GM12878 (cell line): Measurements from ENCODE around the gene ZFPM1. TPM values are rescaled to one million over a fixed set of nuclear protein-coding genes. Genes with fewer than 3 reads are reported as not detected.
A peak's percentile ranks its signal among the peaks of the same experiment; 100 is the strongest.

Experiments
- BCL11A ChIP-seq: IDR thresholded peaks from 2 replicates; pipeline ENCODE4 v1.6.1; 2011; ENCODE audit warnings: low read depth, low read length
- CHD1 ChIP-seq: IDR thresholded peaks from 2 replicates; pipeline ENCODE4 v1.6.1; 2012; ENCODE audit warnings: low read depth, low read length, improper control_type of control experiment
- E2F4 ChIP-seq: IDR thresholded peaks from 2 replicates; pipeline ENCODE4 v1.6.1; 2012; ENCODE audit warnings: low read depth, low read length, improper control_type of control experiment
- EGR1 ChIP-seq, 2 experiments: IDR thresholded peaks; 1 replicate in 1 of 2; 2 replicates in 1 of 2; pipeline ENCODE4 v1.6.1; 2011 to 2012; ENCODE audit warnings: low read depth in 2 of 2, low read length in 2 of 2, borderline replicate concordance in 1 of 2, mild to moderate bottlenecking in 1 of 2, moderate library complexity in 1 of 2
- ETV6 ChIP-seq, 2 experiments: fragments of 450-650 bp in 1 of 2; IDR thresholded peaks in 1 of 2; conservative IDR thresholded peaks in 1 of 2; 2 replicates each; pipeline ENCODE4 v1.6.1; 2014; ENCODE audit warnings: antibody characterized with exemption in 1 of 2, borderline replicate concordance in 1 of 2, low read depth in 1 of 2, mild to moderate bottlenecking in 1 of 2, moderate library complexity in 1 of 2
- FOS ChIP-seq: IDR thresholded peaks from 3 replicates; pipeline ENCODE4 v1.6.1; 2011; ENCODE audit warnings: borderline replicate concordance; ENCODE audit not compliant: insufficient read length; ENCODE audit errors: extremely low read depth
- HSF1 ChIP-seq: fragments of 150-350 bp; IDR thresholded peaks from 2 replicates; pipeline ENCODE4 v1.6.1; 2014; ENCODE audit warnings: mild to moderate bottlenecking, low read depth, low read length
- IRF4 ChIP-seq: IDR thresholded peaks from 2 replicates; pipeline ENCODE4 v1.6.1; 2011; ENCODE audit warnings: low read depth, low read length
- MTA2 ChIP-seq: fragments of 450-650 bp; IDR thresholded peaks from 2 replicates; pipeline ENCODE4 v1.6.1; 2016; ENCODE audit warnings: low read depth, mild to moderate bottlenecking, moderate library complexity
- MTA3 ChIP-seq: IDR thresholded peaks from 2 replicates; pipeline ENCODE4 v1.6.1; 2012; ENCODE audit warnings: low read length, inconsistent platforms, borderline replicate concordance
- NBN ChIP-seq: fragments of 450-650 bp; IDR thresholded peaks from 2 replicates; pipeline ENCODE4 v1.6.1; 2016
- NR2C1 ChIP-seq: fragments of 450-650 bp; IDR thresholded peaks from 2 replicates; pipeline ENCODE4 v1.6.1; 2017; ENCODE audit warnings: antibody characterized with exemption, mild to moderate bottlenecking, moderate library complexity
- POLR2A ChIP-seq: IDR thresholded peaks from 2 replicates; pipeline ENCODE4 v1.6.1; 2011; ENCODE audit warnings: low read depth, mild to moderate bottlenecking, low read length
- RBBP5 ChIP-seq: fragments of 200-600 bp; sonication (generic); conservative IDR thresholded peaks from 2 replicates; pipeline ENCODE4 v1.6.1; 2016
- SIX5 ChIP-seq: IDR thresholded peaks from 2 replicates; pipeline ENCODE4 v1.6.1; 2011; ENCODE audit warnings: mild to moderate bottlenecking, low read depth, low read length, moderate library complexity; ENCODE audit not compliant: severe bottlenecking
- SUZ12 ChIP-seq: fragments of 200-600 bp; sonication (generic); IDR thresholded peaks from one replicate; pipeline ENCODE4 v1.6.1; 2018; ENCODE audit warnings: antibody characterized with exemption, mild to moderate bottlenecking; ENCODE audit not compliant: unreplicated experiment
- TCF7 ChIP-seq: IDR thresholded peaks from 2 replicates; pipeline ENCODE4 v1.6.1; 2014; ENCODE audit warnings: antibody characterized with exemption, borderline replicate concordance
- YBX1 ChIP-seq: fragments of 450-650 bp; IDR thresholded peaks from 2 replicates; pipeline ENCODE4 v1.6.1; 2016; ENCODE audit warnings: antibody characterized with exemption
- ZBTB40 ChIP-seq: fragments of 450-650 bp; IDR thresholded peaks from 2 replicates; pipeline ENCODE4 v1.6.1; 2016; ENCODE audit warnings: mild to moderate bottlenecking, moderate library complexity, borderline replicate concordance
- polyA plus RNA-seq, 11 experiments: library from polyadenylated mRNA; depleted of rRNA in 4 of 11; unstranded in 6 of 11; stranded (reverse) in 5 of 11; fragments of >200 nt; fragmentation: Nextera tagmentation in 4 of 11; fragmentation: Illumina TruSeq in 1 of 11; extraction: Ambion mirVana in 4 of 11; extraction: Trizol in 1 of 11; gene quantifications; 1 replicate in 1 of 11; 2 replicates in 10 of 11; pipeline versions ENCODE4 v1.2.1 to v1.2.3, GENCODE V29; 2011 to 2016; ENCODE audit warnings: inconsistent platforms in 2 of 11, missing spikeins in 2 of 11, low read depth in 1 of 11
- total RNA-seq, 4 experiments: library from RNA; depleted of rRNA in 3 of 4; stranded (reverse); fragments of >200 nt in 3 of 4; fragmentation: Illumina TruSeq in 1 of 4; extraction: Trizol in 1 of 4; gene quantifications; 2 replicates each; pipeline versions ENCODE4 v1.2.1 to v1.2.3, GENCODE V29; 2013 to 2021
- TF ChIP-seq, protein P1 (sequence below): fragments of 450-650 bp; IDR thresholded peaks from 2 replicates; pipeline ENCODE4 v1.6.1; 2017; ENCODE audit warnings: mild to moderate bottlenecking, low read depth, inconsistent platforms; ENCODE audit not compliant: poor library complexity, severe bottlenecking

ZFPM1 gene
- total and polyA plus RNA-seq, 10 of the 15 experiments (the other 5 are each of a cell fraction or from before 2014, with no cell fraction given), result 0.02 to 5.1 (median 0.30) TPM

- TF ChIP-seq ZBTB40, result peak; percentile 64; the same call in 1 of the 2 replicates
- TF ChIP-seq YBX1, result no peak
- peak; percentile 71; the same call in 1 of the 2 replicates for TF ChIP-seq NBN
- no peak for TF ChIP-seq FOS
- TF ChIP-seq BCL11A, result no peak
- TF ChIP-seq, protein P1, sequence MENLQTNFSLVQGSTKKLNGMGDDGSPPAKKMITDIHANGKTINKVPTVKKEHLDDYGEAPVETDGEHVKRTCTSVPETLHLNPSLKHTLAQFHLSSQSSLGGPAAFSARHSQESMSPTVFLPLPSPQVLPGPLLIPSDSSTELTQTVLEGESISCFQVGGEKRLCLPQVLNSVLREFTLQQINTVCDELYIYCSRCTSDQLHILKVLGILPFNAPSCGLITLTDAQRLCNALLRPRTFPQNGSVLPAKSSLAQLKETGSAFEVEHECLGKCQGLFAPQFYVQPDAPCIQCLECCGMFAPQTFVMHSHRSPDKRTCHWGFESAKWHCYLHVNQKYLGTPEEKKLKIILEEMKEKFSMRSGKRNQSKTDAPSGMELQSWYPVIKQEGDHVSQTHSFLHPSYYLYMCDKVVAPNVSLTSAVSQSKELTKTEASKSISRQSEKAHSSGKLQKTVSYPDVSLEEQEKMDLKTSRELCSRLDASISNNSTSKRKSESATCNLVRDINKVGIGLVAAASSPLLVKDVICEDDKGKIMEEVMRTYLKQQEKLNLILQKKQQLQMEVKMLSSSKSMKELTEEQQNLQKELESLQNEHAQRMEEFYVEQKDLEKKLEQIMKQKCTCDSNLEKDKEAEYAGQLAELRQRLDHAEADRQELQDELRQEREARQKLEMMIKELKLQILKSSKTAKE, result no peak
- peak; percentile 47; the same call in 1 of the 2 replicates for TF ChIP-seq E2F4
- no peak for TF ChIP-seq MTA3
- TF ChIP-seq POLR2A, result peak; percentile 92
- TF ChIP-seq RBBP5, result no peak
- TF ChIP-seq SUZ12, result no peak
- no peak for TF ChIP-seq MTA2
- no peak for TF ChIP-seq HSF1
- no peak for TF ChIP-seq TCF7
- TF ChIP-seq CHD1, result no peak
- 0 out of 2 replicates have a peak, but pooled peaks have one; percentile 10 for TF ChIP-seq NR2C1
- peak; percentile 64 to 100 for TF ChIP-seq EGR1 (IDR thresholded peaks at IDR 0.05; ENCODE audit: borderline replicate concordance in 1 of 2, low read depth in 2 of 2, low read length in 2 of 2)
- peak in 1 of 2 experiments; percentile 71; a peak in 1 of 4 replicates for TF ChIP-seq ETV6 (conservative IDR thresholded peaks at IDR 0.05 in 1 of 2, IDR thresholded peaks at IDR 0.05 in 1 of 2; ENCODE audit: borderline replicate concordance in 1 of 2, low read depth in 1 of 2)
- no peak for TF ChIP-seq IRF4
- TF ChIP-seq SIX5, result peak; percentile 43
Observed at GRCh38 chr16:88569985-88570690, 117.1 kb downstream of the ZFPM1 start, which contains the start of gene ZC3H18 (continued).
